HG03378 (cell line): ENCODE data around the gene NAXE.
"Not testable (repeated sequence)": the region's sequence is repeated elsewhere in the genome, so short reads cannot be mapped to it uniquely, and the experiment has no call there.

Source experiments
- ATAC-seq: cut with Tn5 transposase; IDR thresholded peaks from one replicate; pipeline ENCODE4 v1.9.1; 2021; ENCODE audit warnings: mild to moderate bottlenecking, moderate library complexity; ENCODE audit not compliant: unreplicated experiment

The NAXE gene

GRCh38 chr1:156618853-156619581, 27.4 kb downstream of the NAXE start, which contains the start of gene HAPLN2:
HAPLN2 (plus strand) TSS chr1:156619415; CDS start chr1:156623491, 4,076 bp downstream.
- no peak for ATAC-seq

- ATAC-seq: no peak
These were observed 28.0 kb downstream of the NAXE start for GRCh38 chr1:156619582-156619955.

GRCh38 chr1:156622581-156623297, 31.2 kb downstream of the NAXE start:
- no peak for ATAC-seq

- no peak for ATAC-seq
These were observed 32.6 kb downstream of the NAXE start for GRCh38 chr1:156623946-156624813.

GRCh38 chr1:156624814-156625435, 33.3 kb downstream of the NAXE start:
- no peak for ATAC-seq

- ATAC-seq: no peak
These were observed 34.0 kb downstream of the NAXE start for GRCh38 chr1:156625436-156626078.

GRCh38 chr1:156626079-156626438, 34.5 kb downstream of the NAXE start:
- no peak for ATAC-seq

- ATAC-seq: no peak
These were observed 35.8 kb downstream of the NAXE start for GRCh38 chr1:156627313-156627880.

- ATAC-seq: no peak
These were observed 38.4 kb downstream of the NAXE start for GRCh38 chr1:156629823-156630449.

GRCh38 chr1:156631152-156631551, 39.6 kb downstream of the NAXE start:
- not testable (repeated sequence) for ATAC-seq

GRCh38 chr1:156632355-156632754, 40.8 kb downstream of the NAXE start:
- no peak for ATAC-seq

GRCh38 chr1:156638189-156638985, 46.8 kb downstream of the NAXE start:
- no peak for ATAC-seq

GRCh38 chr1:156639601-156640101, 48.1 kb downstream of the NAXE start:
- no peak for ATAC-seq

GRCh38 chr1:156640842-156641706, 49.5 kb downstream of the NAXE start:
- no peak for ATAC-seq

- no peak for ATAC-seq
These were observed 50.2 kb downstream of the NAXE start, which contains the start of gene BCAN for GRCh38 chr1:156641761-156642264. BCAN (plus strand) TSS chr1:156642117; CDS start chr1:156646055, 3,938 bp downstream.

GRCh38 chr1:156642265-156643048, 50.9 kb downstream of the NAXE start:
- no peak for ATAC-seq
